NCI-H748 treated with DMSO at 0.1 percent for 48 hours (cell line): Measurements from ENCODE around the gene VPS36.
"Not testable (repeated sequence)": the region's sequence is repeated elsewhere in the genome, so short reads cannot be mapped to it uniquely, and the experiment has no call there.

Source experiments
- DNase-seq: peaks from one replicate; lab custom pipeline; 2025; lab: John Stamatoyannopoulos, UW

VPS36 gene

GRCh38 chr13:52377898-52378297 is 72.5 kb downstream of the VPS36 start:
- DNase-seq = no peak

- no peak for DNase-seq
These were observed 75.5 kb downstream of the VPS36 start for GRCh38 chr13:52374873-52375411.

GRCh38 chr13:52374389-52374788 is 76.0 kb downstream of the VPS36 start:
- no peak for DNase-seq

- not testable (repeated sequence) for DNase-seq
These were observed 77.2 kb downstream of the VPS36 start for GRCh38 chr13:52373277-52373676.

- DNase-seq = no peak
These were observed 78.6 kb downstream of the VPS36 start for GRCh38 chr13:52371736-52372247.

- DNase-seq = no peak
These were observed 84.1 kb downstream of the VPS36 start for GRCh38 chr13:52366291-52366690.
